ENCODE measurements around the gene AKAP13.

Gene AKAP13

DNA sequence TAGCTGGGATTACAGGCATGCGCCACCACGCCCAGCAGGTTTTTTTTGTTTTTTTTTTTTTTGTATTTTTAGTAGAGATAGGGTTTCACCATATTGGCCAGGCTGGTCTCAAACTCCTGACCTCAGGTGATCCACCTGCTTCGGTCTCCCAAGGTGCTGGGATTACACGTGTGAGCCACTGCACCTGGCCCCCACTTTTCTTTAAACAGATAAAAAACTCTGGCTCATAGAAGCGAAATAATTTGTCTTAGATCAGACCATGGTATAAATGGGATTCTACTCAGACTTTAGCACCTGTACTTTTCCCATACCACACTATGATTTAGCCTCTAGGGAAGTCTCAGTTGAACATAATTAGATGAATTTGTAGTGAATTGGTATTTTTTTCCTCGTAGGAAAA lies 182.4 kb downstream of the AKAP13 start:
- no peak for DNase-seq (ENCODE audit: low spot score)
- H3K4ac ChIP-seq (ENCODE audit: low read length), result no peak overlapping the region
- H3K27ac ChIP-seq (replicated peaks; ENCODE audit: low read length), result no peak overlapping the region
- no peak overlapping the region for H4K91ac ChIP-seq (ENCODE audit: low read depth, low read length, poor library complexity)
- no peaks in the 10 kb centered on the region for H3K27me3 ChIP-seq (ENCODE audit: control insufficient read depth in 3 of 3, insufficient read depth in 3 of 3, low read depth in 1 of 3, low read length in 3 of 3)
- H3K18ac ChIP-seq (ENCODE audit: low read length), result no peak overlapping the region
- no peak overlapping the region for H2AK5ac ChIP-seq (ENCODE audit: low read depth, low read length)
- H3K9ac ChIP-seq (ENCODE audit: low read depth, low read length, poor library complexity), result no peak overlapping the region
- H2BK5ac ChIP-seq (ENCODE audit: low read length), result no peak overlapping the region
- no peak overlapping the region for H4K8ac ChIP-seq (ENCODE audit: low read depth, low read length)
- H2AFZ ChIP-seq (ENCODE audit: low read length), result no peak overlapping the region
- no peak overlapping the region for H2BK15ac ChIP-seq (ENCODE audit: low read length)
- no peak overlapping the region for H3K23ac ChIP-seq (ENCODE audit: low read depth, low read length, poor library complexity)
- H3K4me3 ChIP-seq (ENCODE audit: low read length in 2 of 2), result no peak overlapping the region
- 100% methylated on average over 1 of the region's 6 CpGs; no CpG with 5 or more reads in 1 of the 2 donors for WGBS, 2 donors (ENCODE audit: extremely low coverage in 2 of 2, insufficient read length in 2 of 2, insufficient replicate concordance in 1 of 2)
- H3K79me1 ChIP-seq (ENCODE audit: low read depth, low read length), result no peaks in the 10 kb centered on the region
- peaks cover 0 to under 1% of the 10 kb centered on the region in 2 donors for H3K36me3 ChIP-seq (replicated peaks in 1 of 2; ENCODE audit: control insufficient read depth in 2 of 2, insufficient read depth in 2 of 2, low read length in 2 of 2)
- no peaks in the 10 kb centered on the region for H3K9me3 ChIP-seq (replicated peaks in 1 of 2; ENCODE audit: control insufficient read depth in 2 of 2, insufficient read depth in 1 of 2, low read depth in 1 of 2, low read length in 2 of 2)
- no peak overlapping the region for H2BK120ac ChIP-seq (ENCODE audit: low read depth, low read length)
- H3K4me2 ChIP-seq (ENCODE audit: insufficient read depth, low read length, poor library complexity, severe bottlenecking), result no peak overlapping the region
- no peak overlapping the region for H2BK12ac ChIP-seq (ENCODE audit: low read length)
- H3K4me1 ChIP-seq (ENCODE audit: control insufficient read depth in 2 of 2, insufficient read depth in 1 of 2, low read depth in 1 of 2, low read length in 2 of 2), result no peaks in the 10 kb centered on the region
- H3K14ac ChIP-seq (ENCODE audit: low read length), result no peak overlapping the region

DNA sequence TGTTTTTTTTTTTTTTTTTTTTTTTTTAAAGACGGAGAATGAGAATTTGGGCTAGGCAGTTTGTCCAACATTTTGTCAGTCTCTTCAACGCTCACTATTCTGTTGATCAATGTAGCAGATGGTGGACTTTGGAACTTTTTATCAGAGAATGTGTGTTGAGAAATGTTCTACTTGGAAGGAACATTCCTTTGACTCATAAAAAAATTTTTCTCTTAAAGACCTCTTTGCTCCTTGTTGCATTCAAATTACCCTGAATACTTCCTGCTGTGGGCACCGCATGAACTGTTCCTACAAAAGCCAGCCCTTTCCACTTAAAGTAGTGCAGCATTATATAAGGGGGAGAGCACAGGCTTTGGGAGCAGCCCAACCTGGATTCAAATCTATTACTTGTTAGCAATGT lies 182.9 kb downstream of the AKAP13 start:
- Histone ChIP-seq H3K36me3 (replicated peaks in 1 of 2; ENCODE audit: control insufficient read depth in 2 of 2, insufficient read depth in 2 of 2, low read length in 2 of 2) (no peaks in the 10 kb centered on the region), H3K14ac (ENCODE audit: low read length) (no peak overlapping the region), H3K4me3 (ENCODE audit: low read length in 2 of 2) (no peak overlapping the region), H3K4me2 (ENCODE audit: insufficient read depth, low read length, poor library complexity, severe bottlenecking) (no peak overlapping the region), H4K91ac (ENCODE audit: low read depth, low read length, poor library complexity) (no peak overlapping the region), H4K8ac (ENCODE audit: low read depth, low read length) (no peak overlapping the region), H3K27ac (replicated peaks; ENCODE audit: low read length) (no peak overlapping the region), H3K79me1 (ENCODE audit: low read depth, low read length) (no peaks in the 10 kb centered on the region), H2BK15ac (ENCODE audit: low read length) (no peak overlapping the region), H2BK12ac (ENCODE audit: low read length) (no peak overlapping the region), H2AFZ (ENCODE audit: low read length) (no peak overlapping the region), H3K4ac (ENCODE audit: low read length) (no peak overlapping the region), H3K9me3 (replicated peaks in 1 of 2; ENCODE audit: control insufficient read depth in 2 of 2, insufficient read depth in 1 of 2, low read depth in 1 of 2, low read length in 2 of 2) (no peaks in the 10 kb centered on the region), H3K23ac (ENCODE audit: low read depth, low read length, poor library complexity) (no peak overlapping the region), H2BK5ac (ENCODE audit: low read length) (no peak overlapping the region), H3K9ac (ENCODE audit: low read depth, low read length, poor library complexity) (no peak overlapping the region), H2BK120ac (ENCODE audit: low read depth, low read length) (no peak overlapping the region), H2AK5ac (ENCODE audit: low read depth, low read length) (no peak overlapping the region), H3K4me1 (ENCODE audit: control insufficient read depth in 2 of 2, insufficient read depth in 1 of 2, low read depth in 1 of 2, low read length in 2 of 2) (no peaks in the 10 kb centered on the region), H3K27me3 (ENCODE audit: control insufficient read depth in 3 of 3, insufficient read depth in 3 of 3, low read depth in 1 of 3, low read length in 3 of 3) (no peaks in the 10 kb centered on the region), H3K18ac (ENCODE audit: low read length) (no peak overlapping the region)
- no CpG with 5 or more reads among the region's 3 CpGs for WGBS, 2 donors (ENCODE audit: extremely low coverage in 2 of 2, insufficient read length in 2 of 2, insufficient replicate concordance in 1 of 2)
- no peak for DNase-seq (ENCODE audit: low spot score)

DNA sequence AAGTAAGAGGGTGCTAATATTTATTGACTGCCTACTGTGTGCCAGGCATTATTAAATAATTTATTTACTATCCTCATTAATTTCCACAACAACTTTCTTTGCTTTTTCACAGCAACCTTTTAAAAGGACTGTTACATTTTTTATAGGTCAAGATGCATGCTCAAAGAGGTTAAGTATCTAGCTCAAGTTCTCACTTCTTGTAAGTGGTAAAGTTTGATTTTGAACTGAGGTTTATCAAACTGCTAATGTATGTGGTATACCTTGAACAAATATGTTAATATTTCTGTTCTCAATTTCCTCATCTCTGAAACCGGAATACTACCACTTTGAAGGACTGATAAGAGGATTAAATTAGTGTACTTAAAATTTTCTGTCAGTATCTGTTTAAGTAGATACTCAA lies 183.3 kb downstream of the AKAP13 start:
- Histone ChIP-seq H4K91ac (ENCODE audit: low read depth, low read length, poor library complexity) (no peak overlapping the region), H2AFZ (ENCODE audit: low read length) (no peak overlapping the region), H3K4me3 (ENCODE audit: low read length in 2 of 2) (no peak overlapping the region), H3K9me3 (replicated peaks in 1 of 2; ENCODE audit: control insufficient read depth in 2 of 2, insufficient read depth in 1 of 2, low read depth in 1 of 2, low read length in 2 of 2) (no peaks in the 10 kb centered on the region), H3K27me3 (ENCODE audit: control insufficient read depth in 3 of 3, insufficient read depth in 3 of 3, low read depth in 1 of 3, low read length in 3 of 3) (no peaks in the 10 kb centered on the region), H3K4me2 (ENCODE audit: insufficient read depth, low read length, poor library complexity, severe bottlenecking) (no peak overlapping the region), H3K27ac (replicated peaks; ENCODE audit: low read length) (no peak overlapping the region), H2BK120ac (ENCODE audit: low read depth, low read length) (no peak overlapping the region), H3K9ac (ENCODE audit: low read depth, low read length, poor library complexity) (no peak overlapping the region), H4K8ac (ENCODE audit: low read depth, low read length) (no peak overlapping the region), H3K36me3 (replicated peaks in 1 of 2; ENCODE audit: control insufficient read depth in 2 of 2, insufficient read depth in 2 of 2, low read length in 2 of 2) (no peaks in the 10 kb centered on the region), H3K18ac (ENCODE audit: low read length) (no peak overlapping the region), H3K14ac (ENCODE audit: low read length) (no peak overlapping the region), H2BK15ac (ENCODE audit: low read length) (no peak overlapping the region), H3K23ac (ENCODE audit: low read depth, low read length, poor library complexity) (no peak overlapping the region), H2AK5ac (ENCODE audit: low read depth, low read length) (no peak overlapping the region), H2BK12ac (ENCODE audit: low read length) (no peak overlapping the region), H2BK5ac (ENCODE audit: low read length) (no peak overlapping the region), H3K4me1 (ENCODE audit: control insufficient read depth in 2 of 2, insufficient read depth in 1 of 2, low read depth in 1 of 2, low read length in 2 of 2) (no peaks in the 10 kb centered on the region), H3K79me1 (ENCODE audit: low read depth, low read length) (no peaks in the 10 kb centered on the region), H3K4ac (ENCODE audit: low read length) (no peak overlapping the region)
- no peak for DNase-seq (ENCODE audit: low spot score)
- whole genome bisulfite sequencing, 2 donors (ENCODE audit: extremely low coverage in 2 of 2, insufficient read length in 2 of 2, insufficient replicate concordance in 1 of 2), result no CpG with 5 or more reads among the region's 1 CpG

DNA sequence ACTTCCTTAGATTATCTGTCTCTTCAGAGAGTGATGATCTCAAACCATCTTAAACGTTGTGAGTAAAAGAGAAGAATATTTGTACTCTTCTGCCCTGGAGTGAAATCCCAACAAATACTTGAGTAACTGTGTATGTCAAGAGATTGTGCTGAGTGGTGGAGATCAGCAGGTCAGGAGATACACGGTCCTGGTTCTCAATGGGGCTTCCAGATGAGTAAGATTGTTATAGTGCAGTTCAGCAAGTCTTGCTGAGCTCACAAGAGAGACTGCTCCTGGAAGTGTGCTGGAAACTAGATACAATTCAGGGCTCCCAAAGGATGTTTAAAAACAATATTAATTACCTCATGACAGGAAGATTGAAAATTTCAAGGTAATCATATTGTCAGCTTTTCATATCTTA lies 184.3 kb downstream of the AKAP13 start:
- no peak overlapping the region for H3K14ac ChIP-seq (ENCODE audit: low read length)
- no peaks in the 10 kb centered on the region for H3K36me3 ChIP-seq (replicated peaks in 1 of 2; ENCODE audit: control insufficient read depth in 2 of 2, insufficient read depth in 2 of 2, low read length in 2 of 2)
- H4K91ac ChIP-seq (ENCODE audit: low read depth, low read length, poor library complexity), result no peak overlapping the region
- no peaks in the 10 kb centered on the region for H3K4me1 ChIP-seq (ENCODE audit: control insufficient read depth in 2 of 2, insufficient read depth in 1 of 2, low read depth in 1 of 2, low read length in 2 of 2)
- H3K27ac ChIP-seq (replicated peaks; ENCODE audit: low read length), result no peak overlapping the region
- H3K4me2 ChIP-seq (ENCODE audit: insufficient read depth, low read length, poor library complexity, severe bottlenecking), result no peak overlapping the region
- H3K23ac ChIP-seq (ENCODE audit: low read depth, low read length, poor library complexity), result no peak overlapping the region
- H3K9ac ChIP-seq (ENCODE audit: low read depth, low read length, poor library complexity), result no peak overlapping the region
- no peak overlapping the region for H3K18ac ChIP-seq (ENCODE audit: low read length)
- no peak overlapping the region for H2BK12ac ChIP-seq (ENCODE audit: low read length)
- no peak overlapping the region for H2AFZ ChIP-seq (ENCODE audit: low read length)
- no peak overlapping the region for H2BK120ac ChIP-seq (ENCODE audit: low read depth, low read length)
- H3K79me1 ChIP-seq (ENCODE audit: low read depth, low read length), result no peaks in the 10 kb centered on the region
- no peak overlapping the region for H2BK5ac ChIP-seq (ENCODE audit: low read length)
- H3K27me3 ChIP-seq (ENCODE audit: control insufficient read depth in 3 of 3, insufficient read depth in 3 of 3, low read depth in 1 of 3, low read length in 3 of 3), result no peaks in the 10 kb centered on the region
- no CpG with 5 or more reads among the region's 2 CpGs for WGBS, 2 donors (ENCODE audit: extremely low coverage in 2 of 2, insufficient read length in 2 of 2, insufficient replicate concordance in 1 of 2)
- H3K4me3 ChIP-seq (ENCODE audit: low read length in 2 of 2), result no peak overlapping the region
- no peak for DNase-seq (ENCODE audit: low spot score)
- H3K9me3 ChIP-seq (replicated peaks in 1 of 2; ENCODE audit: control insufficient read depth in 2 of 2, insufficient read depth in 1 of 2, low read depth in 1 of 2, low read length in 2 of 2), result no peaks in the 10 kb centered on the region
- H2BK15ac ChIP-seq (ENCODE audit: low read length), result no peak overlapping the region
- H2AK5ac ChIP-seq (ENCODE audit: low read depth, low read length), result no peak overlapping the region
- H3K4ac ChIP-seq (ENCODE audit: low read length), result no peak overlapping the region
- no peak overlapping the region for H4K8ac ChIP-seq (ENCODE audit: low read depth, low read length)

Data from neuronal stem cell (in vitro differentiated cells).